ENCODE measurements around the gene TGFBR1. TPM values are rescaled to one million over a fixed set of nuclear protein-coding genes. Genes with fewer than 3 reads are reported as not detected.

The TGFBR1 gene
- total RNA-seq, 2 donors from 2014 or later: 85.0 to 91.6 TPM

DNA sequence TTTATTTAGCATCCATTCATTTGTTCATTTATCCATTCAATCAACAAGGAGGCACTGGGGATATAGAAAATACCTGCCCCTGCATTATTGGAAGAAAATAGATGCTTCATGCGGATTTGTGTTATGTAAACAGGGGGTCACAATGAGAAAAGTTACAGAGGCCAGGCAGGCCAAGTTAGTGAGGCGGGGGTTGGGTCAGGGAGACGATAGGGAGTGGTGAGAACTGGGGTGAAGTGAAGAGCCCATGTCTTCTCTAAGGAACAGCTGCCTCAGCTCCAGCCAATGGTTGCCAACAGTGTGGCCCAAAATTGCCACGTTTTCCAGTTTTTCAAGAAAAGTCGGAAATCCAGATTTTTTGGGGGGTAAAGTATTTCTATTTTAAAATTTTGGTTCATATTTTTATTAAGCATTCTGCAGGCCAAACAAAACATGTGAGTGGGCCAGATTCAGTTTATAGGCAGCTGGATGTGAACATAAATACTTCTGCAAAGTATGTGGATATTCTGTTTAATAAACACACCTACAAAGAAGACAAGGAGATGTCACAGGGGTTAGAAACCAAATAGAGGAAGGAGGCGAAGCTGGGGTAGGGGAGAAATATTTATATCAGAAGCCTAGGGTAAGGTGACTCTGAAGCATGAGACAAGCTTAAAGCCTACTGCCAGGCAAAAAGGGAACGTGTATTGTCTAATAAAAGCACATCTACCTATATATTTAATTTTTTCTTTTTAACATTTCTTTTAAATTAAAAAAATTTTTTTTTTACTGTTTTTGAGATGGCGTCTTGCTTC lies 72.9 kb downstream of the TGFBR1 start:
- intact Hi-C loops (cut with DNase I): no loop called here
- DNase-seq (ENCODE audit: low spot score): no peak

GRCh38 chr9:99178912-99179872 lies 74.3 kb downstream of the TGFBR1 start:
- no peak for DNase-seq (ENCODE audit: low spot score)
- intact Hi-C loops (cut with DNase I): no loop called here

DNA sequence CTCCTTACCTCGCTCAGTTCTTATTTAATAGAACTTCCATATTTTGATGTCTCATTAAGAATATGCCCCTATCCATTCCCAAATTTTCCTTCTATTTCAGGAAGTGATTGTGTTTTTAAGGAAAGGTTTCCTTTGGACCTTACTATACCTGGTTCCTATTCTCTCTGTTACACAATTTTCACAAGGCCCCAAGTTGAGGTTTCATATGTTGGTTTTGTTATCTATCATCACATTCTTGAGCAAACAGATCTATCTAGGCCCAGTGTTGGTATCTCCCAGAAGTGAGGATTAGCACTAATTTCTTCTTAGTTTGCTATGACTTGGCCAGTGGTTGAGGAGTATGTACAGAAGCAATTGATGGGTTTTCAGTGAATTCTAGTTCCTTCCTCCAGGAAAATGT lies 75.3 kb downstream of the TGFBR1 start:
- intact Hi-C loops (cut with DNase I): no loop called here
- DNase-seq (ENCODE audit: low spot score): no peak

DNA sequence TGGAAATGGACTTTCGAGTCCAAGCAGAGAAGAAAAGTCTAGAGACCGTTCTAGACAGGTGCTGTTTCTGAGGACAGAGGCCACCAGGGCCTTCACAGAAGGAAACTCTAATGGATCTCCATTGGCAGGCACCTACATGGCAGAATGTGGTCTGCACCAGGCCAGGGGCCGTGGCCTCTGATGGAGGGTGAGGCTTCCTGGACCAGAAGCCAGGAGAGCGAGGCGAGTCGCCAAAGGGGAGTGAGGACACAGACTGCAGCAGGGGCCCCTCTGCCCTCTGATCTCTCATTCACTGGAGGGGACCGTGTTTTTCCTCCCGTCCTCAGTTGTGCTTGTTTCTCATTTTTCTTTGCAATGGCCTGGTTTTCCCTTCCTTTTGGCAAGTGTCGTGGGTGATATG lies 75.7 kb downstream of the TGFBR1 start:
- no peak for DNase-seq (ENCODE audit: low spot score)
- intact Hi-C loops (cut with DNase I): no loop called here

DNA sequence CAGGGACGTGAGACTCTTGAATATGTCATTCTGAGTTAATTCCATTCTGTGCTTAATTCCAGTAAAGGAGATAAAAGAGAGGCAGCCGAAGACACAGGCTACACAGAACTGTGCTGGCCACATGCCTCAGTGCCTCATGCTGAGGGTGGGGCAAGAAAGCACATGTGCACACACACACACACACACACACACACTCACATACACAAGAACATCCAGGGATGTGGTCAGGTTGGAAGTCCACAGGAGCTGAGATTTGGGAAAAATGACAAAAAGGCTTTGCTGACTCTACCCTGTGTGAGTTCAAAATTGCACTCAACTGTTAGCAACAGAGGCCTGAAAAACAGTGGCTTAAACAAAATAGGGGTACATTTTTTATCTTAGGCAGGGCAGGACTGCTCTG lies 76.3 kb downstream of the TGFBR1 start:
- DNase-seq (ENCODE audit: low spot score): no peak
- intact Hi-C loops (cut with DNase I): no loop called here

GRCh38 chr9:99181621-99182020 lies 76.7 kb downstream of the TGFBR1 start:
- no peak for DNase-seq (ENCODE audit: low spot score)
- intact Hi-C loops (cut with DNase I): no loop called here

- DNase-seq (ENCODE audit: low spot score): no peak
- intact Hi-C loops (cut with DNase I): no loop called here
Measured at GRCh38 chr9:99182356-99182755, 77.4 kb downstream of the TGFBR1 start.

DNA sequence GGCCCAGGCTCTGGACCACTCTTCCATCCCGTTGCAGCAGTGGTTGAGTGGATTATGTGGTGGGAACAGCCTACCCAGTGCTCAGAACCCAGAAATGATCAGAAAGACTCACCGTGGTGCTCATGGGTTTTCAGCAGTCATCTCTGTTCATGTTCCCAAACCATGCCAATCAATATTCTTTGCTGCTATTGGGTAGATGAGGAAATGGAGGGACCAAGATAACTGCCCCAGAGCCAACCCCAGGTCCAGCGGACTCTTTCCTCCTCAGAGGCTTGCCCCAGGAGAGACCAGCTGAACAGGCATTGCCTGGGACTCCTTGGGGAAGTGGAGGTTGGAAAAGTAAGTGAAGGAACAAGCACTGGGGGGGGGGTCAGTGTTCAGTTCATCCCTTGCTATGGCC lies 78.7 kb downstream of the TGFBR1 start:
- DNase-seq (ENCODE audit: low spot score): no peak
- intact Hi-C loops (cut with DNase I): no loop called here

- DNase-seq (ENCODE audit: low spot score): peak; percentile 93
- intact Hi-C loops (cut with DNase I): no loop called here
Measured at GRCh38 chr9:99184110-99184474, 79.2 kb downstream of the TGFBR1 start.

GRCh38 chr9:99184475-99185347 lies 79.8 kb downstream of the TGFBR1 start:
- intact Hi-C loops (cut with DNase I): no loop called here
- peak; percentile 96 for DNase-seq (ENCODE audit: low spot score)

DNA sequence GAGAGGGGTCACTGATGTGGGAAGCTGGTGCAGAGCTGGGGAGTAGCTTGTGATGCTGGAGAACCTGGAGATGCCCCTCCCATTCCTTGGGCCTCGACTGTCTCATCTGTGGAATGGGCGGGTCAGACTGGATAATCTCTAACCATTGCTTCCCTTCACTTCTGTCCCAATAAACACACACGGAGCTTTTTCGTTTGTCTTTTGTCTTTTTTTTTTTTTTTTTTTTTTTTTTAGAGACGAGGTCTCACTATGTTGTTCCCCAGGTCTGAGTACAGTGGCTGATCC lies 80.4 kb downstream of the TGFBR1 start:
- no peak for DNase-seq (ENCODE audit: low spot score)
- intact Hi-C loops (cut with DNase I): no loop called here

DNA sequence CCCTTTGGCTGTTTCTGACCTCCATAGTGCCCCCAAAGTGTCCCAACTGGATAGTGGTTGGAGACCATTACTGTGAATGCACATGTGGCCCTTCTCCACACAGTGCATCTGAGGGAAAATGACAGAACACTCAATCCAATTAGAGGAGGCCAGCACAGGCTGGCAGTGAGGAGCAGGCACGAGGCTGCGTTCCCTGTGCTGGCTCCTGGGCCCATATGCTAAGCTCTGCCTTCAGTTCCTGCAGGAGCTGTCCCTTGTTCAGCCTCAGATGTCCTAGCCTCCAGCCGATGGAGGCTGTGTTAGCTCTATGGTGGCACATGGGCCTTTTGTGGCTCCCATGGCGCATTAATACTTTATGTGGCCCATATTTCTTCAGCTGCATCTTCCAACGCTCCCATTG lies 81.0 kb downstream of the TGFBR1 start:
- no peak for DNase-seq (ENCODE audit: low spot score)
- intact Hi-C loops (cut with DNase I): no loop called here

- intact Hi-C loops (cut with DNase I): no loop called here
- DNase-seq (ENCODE audit: low spot score): no peak
Measured at GRCh38 chr9:99187311-99187710, 82.4 kb downstream of the TGFBR1 start.

GRCh38 chr9:99189186-99189585 lies 84.3 kb downstream of the TGFBR1 start:
- intact Hi-C loops (cut with DNase I): no loop called here
- no peak for DNase-seq (ENCODE audit: low spot score)

GRCh38 chr9:99189887-99190596 lies 85.1 kb downstream of the TGFBR1 start:
- no peak for DNase-seq (ENCODE audit: low spot score)
- intact Hi-C loops (cut with DNase I): no loop called here

- intact Hi-C loops (cut with DNase I): no loop called here
- no peak for DNase-seq (ENCODE audit: low spot score)
Measured at GRCh38 chr9:99190597-99191283, 85.8 kb downstream of the TGFBR1 start.

- no peak for DNase-seq (ENCODE audit: low spot score)
- intact Hi-C loops (cut with DNase I): no loop called here
Measured at GRCh38 chr9:99192786-99193465, 88.0 kb downstream of the TGFBR1 start.

- intact Hi-C loops (cut with DNase I): no loop called here
- no peak for DNase-seq (ENCODE audit: low spot score)
Measured at GRCh38 chr9:99193466-99193821, 88.5 kb downstream of the TGFBR1 start.
